DND-41 (cell line): ENCODE measurements around the gene MRPL9.

Experiments
- EZH2 ChIP-seq: IDR thresholded peaks from 3 replicates; pipeline ENCODE4 v1.6.1; 2012; ENCODE audit warnings: borderline replicate concordance, low read depth, mild to moderate bottlenecking, moderate library complexity, low read length, inconsistent platforms; ENCODE audit not compliant: severe bottlenecking
- TF ChIP-seq, protein P1 (sequence below): IDR thresholded peaks from 2 replicates; pipeline ENCODE4 v1.5.1; 2012; ENCODE audit warnings: borderline replicate concordance, low read length, moderate library complexity, mild to moderate bottlenecking; ENCODE audit not compliant: poor library complexity, severe bottlenecking; ENCODE audit errors: extremely low read depth

DNA sequence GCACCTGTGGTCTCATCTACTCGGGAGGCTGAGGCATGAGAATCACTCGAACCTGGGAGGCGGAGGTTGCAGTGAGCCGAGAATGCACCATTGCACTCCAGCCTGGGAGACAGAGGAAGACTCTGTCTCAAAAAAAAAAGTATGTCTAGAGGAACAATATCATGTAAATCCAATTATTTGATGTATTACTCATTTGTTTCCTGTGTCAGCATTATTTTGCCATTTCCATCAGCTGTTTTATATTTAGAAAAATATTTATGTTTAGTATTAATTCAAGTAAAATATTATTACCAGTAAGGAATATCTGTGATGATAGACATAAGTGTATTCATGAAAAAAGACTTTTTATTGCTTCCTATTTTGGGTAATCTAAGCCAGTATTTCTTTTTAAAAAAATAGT, 14.0 kb upstream of the MRPL9 start:
- TF ChIP-seq, protein P1, sequence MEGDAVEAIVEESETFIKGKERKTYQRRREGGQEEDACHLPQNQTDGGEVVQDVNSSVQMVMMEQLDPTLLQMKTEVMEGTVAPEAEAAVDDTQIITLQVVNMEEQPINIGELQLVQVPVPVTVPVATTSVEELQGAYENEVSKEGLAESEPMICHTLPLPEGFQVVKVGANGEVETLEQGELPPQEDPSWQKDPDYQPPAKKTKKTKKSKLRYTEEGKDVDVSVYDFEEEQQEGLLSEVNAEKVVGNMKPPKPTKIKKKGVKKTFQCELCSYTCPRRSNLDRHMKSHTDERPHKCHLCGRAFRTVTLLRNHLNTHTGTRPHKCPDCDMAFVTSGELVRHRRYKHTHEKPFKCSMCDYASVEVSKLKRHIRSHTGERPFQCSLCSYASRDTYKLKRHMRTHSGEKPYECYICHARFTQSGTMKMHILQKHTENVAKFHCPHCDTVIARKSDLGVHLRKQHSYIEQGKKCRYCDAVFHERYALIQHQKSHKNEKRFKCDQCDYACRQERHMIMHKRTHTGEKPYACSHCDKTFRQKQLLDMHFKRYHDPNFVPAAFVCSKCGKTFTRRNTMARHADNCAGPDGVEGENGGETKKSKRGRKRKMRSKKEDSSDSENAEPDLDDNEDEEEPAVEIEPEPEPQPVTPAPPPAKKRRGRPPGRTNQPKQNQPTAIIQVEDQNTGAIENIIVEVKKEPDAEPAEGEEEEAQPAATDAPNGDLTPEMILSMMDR = no peak
- no peak for TF ChIP-seq EZH2
